Suprapubic skin (tissue), 4 donors: ENCODE data around the gene MRPL27.

Experiments
- CTCF ChIP-seq, 2 donors: fragments of 200-600 bp in 1 of 2; fragments of 450-650 bp in 1 of 2; sonication (generic) in 1 of 2; IDR thresholded peaks; one replicate each; pipeline ENCODE4 v1.5.1; 2016 to 2019; ENCODE audit warnings: antibody characterized with exemption in 2 of 2, mild to moderate bottlenecking in 1 of 2, moderate library complexity in 1 of 2
- EP300 ChIP-seq: sonication (generic); formaldehyde crosslinking; IDR thresholded peaks from one replicate; pipeline ENCODE4 v1.6.1; 2017; ENCODE audit warnings: antibody characterized with exemption
- POLR2A ChIP-seq, 2 donors: fragments of 450-650 bp; IDR thresholded peaks; one replicate each; pipeline ENCODE4 v1.6.1; 2017; ENCODE audit warnings: antibody characterized with exemption in 2 of 2, mild to moderate bottlenecking in 2 of 2, moderate library complexity in 2 of 2
- POLR2AphosphoS5 ChIP-seq, 3 donors: sonication (generic); formaldehyde crosslinking; IDR thresholded peaks; one replicate each; pipeline ENCODE4 v1.6.1; 2017; ENCODE audit warnings: antibody characterized with exemption in 3 of 3

- TF ChIP-seq CTCF (IDR thresholded peaks at IDR 0.05) (no peak), POLR2A (IDR thresholded peaks at IDR 0.05) (no peak), POLR2AphosphoS5 (IDR thresholded peaks at IDR 0.05) (no peak), EP300 (no peak)
These were observed 13.0 kb downstream of the MRPL27 start for GRCh38 chr17:50359998-50360461.
